Adrenal gland (tissue), 12 donors: ENCODE results near the gene AP1M1. TPM values are rescaled to one million over a fixed set of nuclear protein-coding genes. Genes with fewer than 3 reads are reported as not detected.

Experiments used
- DNase-seq, 7 donors: peaks; one replicate each; pipeline ENCODE4 v3.0.0-alpha.2; 2019 to 2020
- H3K27ac ChIP-seq, 5 donors: fragments of 200-600 bp; sonication (generic) in 4 of 5; 1 replicate in 3 of 5; 2 replicates in 2 of 5; pipeline versions ENCODE4 v1.5.1 to v1.8.0; 2016 to 2020; ENCODE audit warnings: mild to moderate bottlenecking in 1 of 5
- H3K27me3 ChIP-seq: fragments of 200-600 bp; 2 replicates; pipeline ENCODE4 v1.8.0; 2021
- H3K36me3 ChIP-seq, 2 donors: fragments of 200-600 bp; replicated peaks in 1 of 2; 1 replicate in 1 of 2; 2 replicates in 1 of 2; pipeline versions ENCODE4 v1.5.1 to v1.8.0; 2018 to 2022
- H3K4me1 ChIP-seq, 2 donors: fragments of 200-600 bp; replicated peaks in 1 of 2; 1 replicate in 1 of 2; 2 replicates in 1 of 2; pipeline versions ENCODE4 v1.5.1 to v1.8.0; 2018 to 2021
- H3K4me3 ChIP-seq, 4 donors: fragments of 200-600 bp; sonication (generic) in 3 of 4; one replicate each; pipeline ENCODE4 v1.5.1; 2016 to 2018
- H3K9me3 ChIP-seq, 3 donors: fragments of 200-600 bp; sonication (generic) in 1 of 3; replicated peaks in 1 of 3; 1 replicate in 2 of 3; 2 replicates in 1 of 3; pipeline versions ENCODE4 v1.5.1 to v1.8.0; 2016 to 2021
- POLR2A ChIP-seq, 2 donors: fragments of 450-650 bp; IDR thresholded peaks; one replicate each; pipeline ENCODE4 v1.6.1; 2017; ENCODE audit warnings: antibody characterized with exemption in 2 of 2, mild to moderate bottlenecking in 2 of 2, moderate library complexity in 1 of 2
- WGBS, 4 donors: extraction: QIAGEN DNeasy Blood & Tissue Kit in 2 of 4; methylation state at CpG; one replicate each; pipeline versions ENCODE4 v1.1.5 to v1.1.7; 2013 to 2017; 5-methylcytosine and 5-hydroxymethylcytosine counted together
- intact Hi-C, 2 donors: fragments of 100-400 bp; cut with DNase I; formaldehyde crosslinking; loops; one replicate each; pipeline versions ENCODE4 v1.14.1 to v1.15.0; 2022 to 2023
- polyA plus RNA-seq, 3 donors: library from polyadenylated mRNA; stranded (reverse); fragments of 200-250 nt in 2 of 3; fragments of 350-450 nt in 1 of 3; fragmentation: Illumina TruSeq in 1 of 3; extraction: RNeasy Lipid Tissue Mini Kit (QIAGEN cat#74804) in 1 of 3; gene quantifications; one replicate each; pipeline ENCODE4 v1.2.3, GENCODE V29; 2013 to 2014
- total RNA-seq, 9 donors: library from RNA; depleted of rRNA in 4 of 9; stranded (reverse); fragments of >200 nt in 4 of 9; fragments of 120-200 nt in 1 of 9; fragmentation: NEBNext Ultra II Directional in 1 of 9; extraction: Animal tissue kit (Norgen Biotek cat#: 25700) in 1 of 9; gene quantifications; one replicate each; pipeline versions ENCODE4 v1.1.0 to v1.2.4, GENCODE V29; 2013 to 2023
- TF ChIP-seq, protein P1 (sequence below), 6 experiments: fragments of 450-650 bp in 4 of 6; fragments of 200-600 bp in 2 of 6; sonication (generic) in 1 of 6; IDR thresholded peaks; 1 replicate in 5 of 6; 2 replicates in 1 of 6; pipeline versions ENCODE4 v1.5.1 to v1.8.0; 2016 to 2021; ENCODE audit warnings: antibody characterized with exemption in 6 of 6, mild to moderate bottlenecking in 2 of 6, moderate library complexity in 1 of 6
- donor health status: healthy with polysubstance abuse.
- donor health status: Bipolar disorder and iron deficiency.
- donor health status: DM: yes; HTN: yes; CAD: no.
- donor health status: DM: no; HTN: no; CAD: no.
- donor health status: DM: no; HTN: no; CAD: no.
- donor health status: DM: yes; HTN: yes; CAD: no.

Gene AP1M1
- total and polyA plus RNA-seq, 12 donors: 51.3 to 99.6 (median 82.5) TPM

GRCh38 chr19:16154557-16154956 lies 43.2 kb upstream of the AP1M1 start:
- no peaks in the 10 kb centered on the region for H3K4me1 ChIP-seq
- intact Hi-C loops: no loop called here
- H3K36me3 ChIP-seq: no peaks in the 10 kb centered on the region
- no peak overlapping the region for H3K4me3 ChIP-seq
- no peak for DNase-seq
- TF ChIP-seq, protein P1, sequence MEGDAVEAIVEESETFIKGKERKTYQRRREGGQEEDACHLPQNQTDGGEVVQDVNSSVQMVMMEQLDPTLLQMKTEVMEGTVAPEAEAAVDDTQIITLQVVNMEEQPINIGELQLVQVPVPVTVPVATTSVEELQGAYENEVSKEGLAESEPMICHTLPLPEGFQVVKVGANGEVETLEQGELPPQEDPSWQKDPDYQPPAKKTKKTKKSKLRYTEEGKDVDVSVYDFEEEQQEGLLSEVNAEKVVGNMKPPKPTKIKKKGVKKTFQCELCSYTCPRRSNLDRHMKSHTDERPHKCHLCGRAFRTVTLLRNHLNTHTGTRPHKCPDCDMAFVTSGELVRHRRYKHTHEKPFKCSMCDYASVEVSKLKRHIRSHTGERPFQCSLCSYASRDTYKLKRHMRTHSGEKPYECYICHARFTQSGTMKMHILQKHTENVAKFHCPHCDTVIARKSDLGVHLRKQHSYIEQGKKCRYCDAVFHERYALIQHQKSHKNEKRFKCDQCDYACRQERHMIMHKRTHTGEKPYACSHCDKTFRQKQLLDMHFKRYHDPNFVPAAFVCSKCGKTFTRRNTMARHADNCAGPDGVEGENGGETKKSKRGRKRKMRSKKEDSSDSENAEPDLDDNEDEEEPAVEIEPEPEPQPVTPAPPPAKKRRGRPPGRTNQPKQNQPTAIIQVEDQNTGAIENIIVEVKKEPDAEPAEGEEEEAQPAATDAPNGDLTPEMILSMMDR (IDR thresholded peaks at IDR 0.05): no peak
- TF ChIP-seq POLR2A (IDR thresholded peaks at IDR 0.05): no peak
- H3K27ac ChIP-seq: no peak overlapping the region
- H3K27me3 ChIP-seq: no peaks in the 10 kb centered on the region
- WGBS, 4 donors: 93 to 95% (median 94%) methylated on average over 8 of the region's 8 CpGs
- no peaks in the 10 kb centered on the region for H3K9me3 ChIP-seq

GRCh38 chr19:16155128-16155527 lies 42.6 kb upstream of the AP1M1 start:
- no peaks in the 10 kb centered on the region for H3K36me3 ChIP-seq
- no peak overlapping the region for H3K4me3 ChIP-seq
- WGBS, 4 donors: 88 to 100% (median 96%) methylated on average over 1 of the region's 1 CpG
- intact Hi-C loops: no loop called here
- no peaks in the 10 kb centered on the region for H3K4me1 ChIP-seq
- DNase-seq: no peak
- no peaks in the 10 kb centered on the region for H3K27me3 ChIP-seq
- no peak for TF ChIP-seq POLR2A (IDR thresholded peaks at IDR 0.05)
- TF ChIP-seq, protein P1 (IDR thresholded peaks at IDR 0.05): no peak
- no peak overlapping the region for H3K27ac ChIP-seq
- H3K9me3 ChIP-seq: no peaks in the 10 kb centered on the region

DNA sequence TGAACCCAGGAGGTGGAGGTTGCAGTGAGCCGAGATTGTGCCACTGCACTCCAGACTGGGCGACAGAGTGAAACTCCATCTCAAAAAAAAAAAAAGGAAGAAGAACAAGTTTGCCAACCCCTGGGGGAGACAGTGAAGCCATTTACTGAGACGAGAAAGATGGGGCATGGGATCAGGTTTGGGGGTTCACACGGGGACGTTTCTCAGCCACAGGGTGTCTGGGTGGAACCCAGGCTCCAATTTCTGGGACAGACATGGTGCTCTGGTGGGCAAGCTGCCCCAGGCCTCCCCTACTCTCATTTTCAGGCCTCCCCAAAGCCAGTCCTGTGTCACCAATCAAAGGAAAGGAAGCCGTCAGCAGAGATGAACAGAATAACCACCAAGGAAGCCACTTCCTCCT lies 40.8 kb upstream of the AP1M1 start:
- TF ChIP-seq POLR2A (IDR thresholded peaks at IDR 0.05): no peak
- TF ChIP-seq, protein P1 (IDR thresholded peaks at IDR 0.05): no peak
- Histone ChIP-seq H3K36me3 (no peaks in the 10 kb centered on the region), H3K9me3 (no peaks in the 10 kb centered on the region), H3K27me3 (no peaks in the 10 kb centered on the region), H3K4me3 (no peak overlapping the region), H3K4me1 (peaks cover 0 to 4% of the 10 kb centered on the region in 2 donors), H3K27ac (no peak overlapping the region)
- intact Hi-C loops: no loop called here
- DNase-seq: no peak
- WGBS, 4 donors: 79 to 91% (median 83%) methylated on average over 6 of the region's 6 CpGs

DNA sequence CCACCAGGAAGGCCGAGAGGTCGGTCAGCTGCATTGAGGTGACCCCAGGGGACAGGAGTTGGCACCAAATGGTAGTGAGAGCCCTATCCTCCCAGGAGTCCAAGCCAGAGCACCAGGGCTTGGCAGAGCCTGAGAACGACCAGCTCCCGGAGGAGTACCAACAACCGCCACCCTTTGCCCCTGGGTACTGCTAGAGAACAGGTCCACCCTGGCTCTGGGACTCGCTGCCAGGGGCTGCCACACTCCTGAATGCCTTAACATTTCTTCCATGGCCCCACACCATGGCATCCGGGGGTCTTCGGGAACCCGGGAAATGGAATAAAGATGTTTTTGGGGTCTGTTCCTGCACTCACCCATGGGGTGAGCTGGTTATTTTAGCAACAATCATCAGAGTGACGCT lies 40.1 kb upstream of the AP1M1 start:
- Histone ChIP-seq H3K36me3 (no peaks in the 10 kb centered on the region), H3K4me1 (peaks cover 0 to 4% of the 10 kb centered on the region in 2 donors), H3K4me3 (no peak overlapping the region), H3K27ac (no peak overlapping the region), H3K9me3 (no peaks in the 10 kb centered on the region), H3K27me3 (no peaks in the 10 kb centered on the region)
- DNase-seq: no peak
- TF ChIP-seq POLR2A (IDR thresholded peaks at IDR 0.05): no peak
- TF ChIP-seq, protein P1 (IDR thresholded peaks at IDR 0.05): no peak
- intact Hi-C loops: no loop called here
- 84 to 92% (median 90%) methylated on average over 1 to 10 of the region's 10 CpGs for WGBS, 4 donors
